Stimulated activated CD4-positive, alpha-beta T cell treated with anti-CD3 and anti-CD28 coated beads, Interleukin-15, amount 100 ng/mL, for 24 hours (primary cell): ENCODE measurements around the gene FBXL13.
"Not testable (repeated sequence)": the region's sequence is repeated elsewhere in the genome, so short reads cannot be mapped to it uniquely, and the experiment has no call there.

Source experiments
- DNase-seq: peaks from one replicate; pipeline ENCODE4 v3.0.0-alpha.2; 2020

Gene FBXL13

GRCh38 chr7:102978284-102978683, 96.3 kb downstream of the FBXL13 start:
- no peak for DNase-seq

- DNase-seq, result not testable (repeated sequence)
Observed at GRCh38 chr7:102977586-102977985, 97.0 kb downstream of the FBXL13 start.

GRCh38 chr7:102976493-102976892, 98.1 kb downstream of the FBXL13 start:
- DNase-seq, result no peak

GRCh38 chr7:102975854-102976253, 98.7 kb downstream of the FBXL13 start:
- DNase-seq, result no peak

- no peak for DNase-seq
Observed at GRCh38 chr7:102974366-102975236, 100.0 kb downstream of the FBXL13 start.

GRCh38 chr7:102973096-102973802, 101.3 kb downstream of the FBXL13 start:
- DNase-seq, result no peak

- DNase-seq, result no peak
Observed at GRCh38 chr7:102967798-102968197, 106.8 kb downstream of the FBXL13 start.

GRCh38 chr7:102966465-102966864, 108.1 kb downstream of the FBXL13 start:
- DNase-seq, result no peak

GRCh38 chr7:102961993-102962392, 112.6 kb downstream of the FBXL13 start:
- not testable (repeated sequence) for DNase-seq

- DNase-seq, result not testable (repeated sequence)
Observed at GRCh38 chr7:102958004-102958403, 116.6 kb downstream of the FBXL13 start.

GRCh38 chr7:102954359-102954758, 120.2 kb downstream of the FBXL13 start:
- not testable (repeated sequence) for DNase-seq

GRCh38 chr7:102953406-102953805, 121.2 kb downstream of the FBXL13 start:
- no peak for DNase-seq

GRCh38 chr7:102951839-102952238, 122.8 kb downstream of the FBXL13 start:
- DNase-seq, result no peak

GRCh38 chr7:102944241-102944640, 130.4 kb downstream of the FBXL13 start:
- DNase-seq, result no peak

GRCh38 chr7:102943423-102944169, 131.0 kb downstream of the FBXL13 start:
- DNase-seq, result no peak

- no peak for DNase-seq
Observed at GRCh38 chr7:102942868-102943267, 131.7 kb downstream of the FBXL13 start.

GRCh38 chr7:102942181-102942866, 132.3 kb downstream of the FBXL13 start:
- DNase-seq, result no peak

- no peak for DNase-seq
Observed at GRCh38 chr7:102938679-102939078, 135.9 kb downstream of the FBXL13 start.

- no peak for DNase-seq
Observed at GRCh38 chr7:102935450-102936115, 139.0 kb downstream of the FBXL13 start.

- DNase-seq, result no peak
Observed at GRCh38 chr7:102934701-102935100, 139.9 kb downstream of the FBXL13 start.

- DNase-seq, result no peak
Observed at GRCh38 chr7:102934239-102934638, 140.4 kb downstream of the FBXL13 start.

GRCh38 chr7:102933763-102934162, 140.8 kb downstream of the FBXL13 start:
- DNase-seq, result no peak
